ENCODE results near the gene AURKA.
A peak's percentile ranks its signal among the peaks of the same experiment; 100 is the strongest.

The AURKA gene

GRCh38 chr20:56360133-56360907, 31.7 kb downstream of the AURKA start:
- Histone ChIP-seq H3K4me3 (ENCODE audit: low read length) (peak overlapping the region; percentile 71), H3K36me3 (ENCODE audit: control insufficient read depth, insufficient read depth, low read length) (no peaks in the 10 kb centered on the region), H3K4me1 (ENCODE audit: control insufficient read depth, insufficient read depth, low read length) (peaks cover 8% of the 10 kb centered on the region), H3K27ac (ENCODE audit: low read depth, low read length) (peak overlapping the region; percentile 78), H3K27me3 (ENCODE audit: control insufficient read depth, insufficient read depth, low read length) (no peaks in the 10 kb centered on the region), H3K9ac (ENCODE audit: low read length) (no peak overlapping the region)

- Histone ChIP-seq H3K4me1 (ENCODE audit: control insufficient read depth, insufficient read depth, low read length) (peaks cover 8% of the 10 kb centered on the region), H3K9ac (ENCODE audit: low read length) (peak overlapping the region; percentile 3), H3K27ac (ENCODE audit: low read depth, low read length) (peak overlapping the region; percentile 78), H3K4me3 (ENCODE audit: low read length) (peak overlapping the region; percentile 71), H3K27me3 (ENCODE audit: control insufficient read depth, insufficient read depth, low read length) (no peaks in the 10 kb centered on the region), H3K36me3 (ENCODE audit: control insufficient read depth, insufficient read depth, low read length) (no peaks in the 10 kb centered on the region)
Observed at GRCh38 chr20:56359212-56360132, 32.5 kb downstream of the AURKA start.

GRCh38 chr20:56358600-56359211, 33.3 kb downstream of the AURKA start, which contains the start of gene FAM210B:
Gene FAM210B, plus strand, starts transcription at chr20:56358974. Its CDS starts 32 bp downstream, at chr20:56359006.
- Histone ChIP-seq H3K4me1 (ENCODE audit: control insufficient read depth, insufficient read depth, low read length) (peaks cover 8% of the 10 kb centered on the region), H3K36me3 (ENCODE audit: control insufficient read depth, insufficient read depth, low read length) (no peaks in the 10 kb centered on the region), H3K9ac (ENCODE audit: low read length) (peak within 1 kb of the TSS; percentile 3), H3K27ac (ENCODE audit: low read depth, low read length) (peak within 1 kb of the TSS; percentile 78), H3K4me3 (ENCODE audit: low read length) (peak within 1 kb of the TSS; percentile 71), H3K27me3 (ENCODE audit: control insufficient read depth, insufficient read depth, low read length) (no peaks in the 10 kb centered on the region)

GRCh38 chr20:56358070-56358469, 33.9 kb downstream of the AURKA start:
- Histone ChIP-seq H3K27me3 (ENCODE audit: control insufficient read depth, insufficient read depth, low read length) (no peaks in the 10 kb centered on the region), H3K9ac (ENCODE audit: low read length) (no peak overlapping the region), H3K36me3 (ENCODE audit: control insufficient read depth, insufficient read depth, low read length) (no peaks in the 10 kb centered on the region), H3K4me3 (ENCODE audit: low read length) (peak overlapping the region; percentile 52), H3K4me1 (ENCODE audit: control insufficient read depth, insufficient read depth, low read length) (peaks cover 8% of the 10 kb centered on the region), H3K27ac (ENCODE audit: low read depth, low read length) (no peak overlapping the region)

- H3K27ac ChIP-seq (ENCODE audit: low read depth, low read length) = no peak overlapping the region
Observed at GRCh38 chr20:56353356-56353755, 38.7 kb downstream of the AURKA start.

GRCh38 chr20:56352345-56353055, 39.5 kb downstream of the AURKA start:
- Histone ChIP-seq H3K27me3 (ENCODE audit: control insufficient read depth, insufficient read depth, low read length) (no peaks in the 10 kb centered on the region), H3K27ac (ENCODE audit: low read depth, low read length) (no peak overlapping the region), H3K4me3 (ENCODE audit: low read length) (no peak overlapping the region), H3K9ac (ENCODE audit: low read length) (no peak overlapping the region), H3K4me1 (ENCODE audit: control insufficient read depth, insufficient read depth, low read length) (no peaks in the 10 kb centered on the region), H3K36me3 (ENCODE audit: control insufficient read depth, insufficient read depth, low read length) (no peaks in the 10 kb centered on the region)

More at GRCh38 chr20:56353356-56353755, 38.7 kb downstream of the AURKA start:
- Histone ChIP-seq H3K27me3 (ENCODE audit: control insufficient read depth, insufficient read depth, low read length) (no peaks in the 10 kb centered on the region), H3K4me1 (ENCODE audit: control insufficient read depth, insufficient read depth, low read length) (no peaks in the 10 kb centered on the region), H3K9ac (ENCODE audit: low read length) (no peak overlapping the region), H3K36me3 (ENCODE audit: control insufficient read depth, insufficient read depth, low read length) (no peaks in the 10 kb centered on the region), H3K4me3 (ENCODE audit: low read length) (no peak overlapping the region)

- H3K4me1 ChIP-seq (ENCODE audit: control insufficient read depth, insufficient read depth, low read length) = no peaks in the 10 kb centered on the region
- H3K27ac ChIP-seq (ENCODE audit: low read depth, low read length) = no peak overlapping the region
- no peaks in the 10 kb centered on the region for H3K36me3 ChIP-seq (ENCODE audit: control insufficient read depth, insufficient read depth, low read length)
- H3K4me3 ChIP-seq (ENCODE audit: low read length) = no peak overlapping the region
- no peak overlapping the region for H3K9ac ChIP-seq (ENCODE audit: low read length)
- peaks cover 2% of the 10 kb centered on the region for H3K27me3 ChIP-seq (ENCODE audit: control insufficient read depth, insufficient read depth, low read length)
Observed at GRCh38 chr20:56350842-56351241, 41.2 kb downstream of the AURKA start.

- H3K27me3 ChIP-seq (ENCODE audit: control insufficient read depth, insufficient read depth, low read length) = peaks cover 2% of the 10 kb centered on the region
- no peaks in the 10 kb centered on the region for H3K36me3 ChIP-seq (ENCODE audit: control insufficient read depth, insufficient read depth, low read length)
- H3K4me3 ChIP-seq (ENCODE audit: low read length) = no peak overlapping the region
- H3K27ac ChIP-seq (ENCODE audit: low read depth, low read length) = no peak overlapping the region
- H3K9ac ChIP-seq (ENCODE audit: low read length) = no peak overlapping the region
- no peaks in the 10 kb centered on the region for H3K4me1 ChIP-seq (ENCODE audit: control insufficient read depth, insufficient read depth, low read length)
Observed at GRCh38 chr20:56348746-56349145, 43.3 kb downstream of the AURKA start.

- no peak overlapping the region for H3K4me3 ChIP-seq (ENCODE audit: low read length)
- peaks cover 2% of the 10 kb centered on the region for H3K27me3 ChIP-seq (ENCODE audit: control insufficient read depth, insufficient read depth, low read length)
- H3K36me3 ChIP-seq (ENCODE audit: control insufficient read depth, insufficient read depth, low read length) = no peaks in the 10 kb centered on the region
- no peaks in the 10 kb centered on the region for H3K4me1 ChIP-seq (ENCODE audit: control insufficient read depth, insufficient read depth, low read length)
- no peak overlapping the region for H3K27ac ChIP-seq (ENCODE audit: low read depth, low read length)
- H3K9ac ChIP-seq (ENCODE audit: low read length) = no peak overlapping the region
Observed at GRCh38 chr20:56348305-56348693, 43.7 kb downstream of the AURKA start.

GRCh38 chr20:56347628-56348304, 44.2 kb downstream of the AURKA start:
- no peak overlapping the region for H3K9ac ChIP-seq (ENCODE audit: low read length)
- peaks cover 2% of the 10 kb centered on the region for H3K27me3 ChIP-seq (ENCODE audit: control insufficient read depth, insufficient read depth, low read length)
- no peaks in the 10 kb centered on the region for H3K36me3 ChIP-seq (ENCODE audit: control insufficient read depth, insufficient read depth, low read length)
- H3K4me3 ChIP-seq (ENCODE audit: low read length) = no peak overlapping the region
- H3K27ac ChIP-seq (ENCODE audit: low read depth, low read length) = no peak overlapping the region
- H3K4me1 ChIP-seq (ENCODE audit: control insufficient read depth, insufficient read depth, low read length) = no peaks in the 10 kb centered on the region

GRCh38 chr20:56345911-56346310, 46.1 kb downstream of the AURKA start:
- Histone ChIP-seq H3K27me3 (ENCODE audit: control insufficient read depth, insufficient read depth, low read length) (peaks cover 2% of the 10 kb centered on the region), H3K4me1 (ENCODE audit: control insufficient read depth, insufficient read depth, low read length) (no peaks in the 10 kb centered on the region), H3K36me3 (ENCODE audit: control insufficient read depth, insufficient read depth, low read length) (no peaks in the 10 kb centered on the region), H3K9ac (ENCODE audit: low read length) (no peak overlapping the region), H3K4me3 (ENCODE audit: low read length) (no peak overlapping the region), H3K27ac (ENCODE audit: low read depth, low read length) (no peak overlapping the region)

Measured in rectal smooth muscle tissue (tissue), 1 donor.